ENCODE results near the gene WDR33.

Gene WDR33

DNA sequence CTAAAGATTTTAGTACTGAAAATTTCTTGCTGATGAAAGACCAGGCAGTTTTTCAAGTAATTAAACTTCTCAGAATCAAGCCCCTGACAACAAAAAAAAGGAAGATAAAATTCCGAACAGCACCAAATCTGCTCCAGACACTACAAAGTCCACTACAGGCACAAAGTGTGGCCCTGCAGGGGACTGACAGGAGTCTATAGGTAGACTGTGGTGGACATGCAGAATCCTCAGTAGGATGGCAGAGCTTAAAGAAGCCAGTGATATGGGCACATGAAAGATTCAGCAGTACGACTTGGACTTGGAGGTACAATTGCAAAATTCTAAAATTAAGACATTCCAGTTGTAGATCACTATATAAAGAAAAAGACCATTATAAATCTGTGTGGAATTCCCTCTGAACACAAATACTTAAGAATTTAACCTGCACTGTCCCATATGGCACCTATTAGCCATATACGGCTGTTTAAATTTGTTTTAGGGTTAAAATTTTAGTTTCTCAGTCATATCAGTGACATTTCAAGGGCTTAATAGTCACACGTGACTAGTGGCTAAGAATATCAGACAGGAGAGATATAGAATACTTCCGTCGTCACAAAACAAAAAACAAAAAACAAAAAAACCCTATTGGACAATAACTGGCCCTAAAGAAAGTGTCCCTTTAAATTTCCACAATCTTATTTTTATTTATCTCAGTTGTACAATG is 77.7 kb downstream of the WDR33 start:
- Histone ChIP-seq H3K79me2 (ENCODE audit: insufficient read depth, low read length) (no peaks in the 10 kb centered on the region), H3K4me2 (ENCODE audit: low read length) (no peak overlapping the region), H3K36me3 (ENCODE audit: insufficient read depth, low read length) (peaks cover 31% of the 10 kb centered on the region), H3K4me3 (ENCODE audit: low read depth, low read length, poor library complexity, severe bottlenecking) (no peak overlapping the region), H3K27me3 (ENCODE audit: insufficient read depth, low read length) (no peaks in the 10 kb centered on the region), H3K9me3 (ENCODE audit: low read length) (no peaks in the 10 kb centered on the region), H3K9ac (ENCODE audit: low read length) (no peak overlapping the region), H2AFZ (ENCODE audit: low read length) (no peak overlapping the region), H3K9me2 (ENCODE audit: low read depth, low read length) (no peaks in the 10 kb centered on the region), H4K20me1 (ENCODE audit: insufficient read depth, low read length) (no peaks in the 10 kb centered on the region), H3K27ac (ENCODE audit: low read depth, low read length, poor library complexity, severe bottlenecking) (no peak overlapping the region), H3F3A (ENCODE audit: insufficient read depth, low read length) (no peaks in the 10 kb centered on the region), H3K4me1 (ENCODE audit: insufficient read depth, low read length, severe bottlenecking) (no peaks in the 10 kb centered on the region)
- TF ChIP-seq EZH2 (IDR thresholded peaks at IDR 0.05; ENCODE audit: borderline replicate concordance, low read length) = no peak

GRCh38 chr2:127726158-127726880 is 84.7 kb downstream of the WDR33 start:
- no peaks in the 10 kb centered on the region for H3K27me3 ChIP-seq (ENCODE audit: insufficient read depth, low read length)
- H3K9me3 ChIP-seq (ENCODE audit: low read length) = no peaks in the 10 kb centered on the region
- TF ChIP-seq EZH2 (IDR thresholded peaks at IDR 0.05; ENCODE audit: borderline replicate concordance, low read length) = no peak
- TF ChIP-seq, protein P1, sequence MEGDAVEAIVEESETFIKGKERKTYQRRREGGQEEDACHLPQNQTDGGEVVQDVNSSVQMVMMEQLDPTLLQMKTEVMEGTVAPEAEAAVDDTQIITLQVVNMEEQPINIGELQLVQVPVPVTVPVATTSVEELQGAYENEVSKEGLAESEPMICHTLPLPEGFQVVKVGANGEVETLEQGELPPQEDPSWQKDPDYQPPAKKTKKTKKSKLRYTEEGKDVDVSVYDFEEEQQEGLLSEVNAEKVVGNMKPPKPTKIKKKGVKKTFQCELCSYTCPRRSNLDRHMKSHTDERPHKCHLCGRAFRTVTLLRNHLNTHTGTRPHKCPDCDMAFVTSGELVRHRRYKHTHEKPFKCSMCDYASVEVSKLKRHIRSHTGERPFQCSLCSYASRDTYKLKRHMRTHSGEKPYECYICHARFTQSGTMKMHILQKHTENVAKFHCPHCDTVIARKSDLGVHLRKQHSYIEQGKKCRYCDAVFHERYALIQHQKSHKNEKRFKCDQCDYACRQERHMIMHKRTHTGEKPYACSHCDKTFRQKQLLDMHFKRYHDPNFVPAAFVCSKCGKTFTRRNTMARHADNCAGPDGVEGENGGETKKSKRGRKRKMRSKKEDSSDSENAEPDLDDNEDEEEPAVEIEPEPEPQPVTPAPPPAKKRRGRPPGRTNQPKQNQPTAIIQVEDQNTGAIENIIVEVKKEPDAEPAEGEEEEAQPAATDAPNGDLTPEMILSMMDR (IDR thresholded peaks at IDR 0.05; ENCODE audit: low read length) = no peak
- H3K79me2 ChIP-seq (ENCODE audit: insufficient read depth, low read length) = no peaks in the 10 kb centered on the region
- H3K4me3 ChIP-seq (ENCODE audit: low read depth, low read length, poor library complexity, severe bottlenecking) = no peak overlapping the region
- no peaks in the 10 kb centered on the region for H3F3A ChIP-seq (ENCODE audit: insufficient read depth, low read length)
- H3K4me2 ChIP-seq (ENCODE audit: low read length) = no peak overlapping the region
- peaks cover 41% of the 10 kb centered on the region for H3K36me3 ChIP-seq (ENCODE audit: insufficient read depth, low read length)
- no peaks in the 10 kb centered on the region for H4K20me1 ChIP-seq (ENCODE audit: insufficient read depth, low read length)
- H3K27ac ChIP-seq (ENCODE audit: low read depth, low read length, poor library complexity, severe bottlenecking) = no peak overlapping the region
- no peak overlapping the region for H3K9ac ChIP-seq (ENCODE audit: low read length)
- no peaks in the 10 kb centered on the region for H3K4me1 ChIP-seq (ENCODE audit: insufficient read depth, low read length, severe bottlenecking)
- H2AFZ ChIP-seq (ENCODE audit: low read length) = no peak overlapping the region
- H3K9me2 ChIP-seq (ENCODE audit: low read depth, low read length) = no peaks in the 10 kb centered on the region

GRCh38 chr2:127722807-127723206 is 88.2 kb downstream of the WDR33 start:
- H3K9ac ChIP-seq (ENCODE audit: low read length) = no peak overlapping the region
- H4K20me1 ChIP-seq (ENCODE audit: insufficient read depth, low read length) = no peaks in the 10 kb centered on the region
- no peak overlapping the region for H2AFZ ChIP-seq (ENCODE audit: low read length)
- H3K4me3 ChIP-seq (ENCODE audit: low read depth, low read length, poor library complexity, severe bottlenecking) = no peak overlapping the region
- H3K36me3 ChIP-seq (ENCODE audit: insufficient read depth, low read length) = peaks cover 76% of the 10 kb centered on the region
- H3K9me3 ChIP-seq (ENCODE audit: low read length) = no peaks in the 10 kb centered on the region
- no peaks in the 10 kb centered on the region for H3K9me2 ChIP-seq (ENCODE audit: low read depth, low read length)
- no peak overlapping the region for H3K27ac ChIP-seq (ENCODE audit: low read depth, low read length, poor library complexity, severe bottlenecking)
- no peaks in the 10 kb centered on the region for H3K4me1 ChIP-seq (ENCODE audit: insufficient read depth, low read length, severe bottlenecking)
- H3K27me3 ChIP-seq (ENCODE audit: insufficient read depth, low read length) = no peaks in the 10 kb centered on the region
- no peak overlapping the region for H3K4me2 ChIP-seq (ENCODE audit: low read length)
- no peaks in the 10 kb centered on the region for H3K79me2 ChIP-seq (ENCODE audit: insufficient read depth, low read length)
- TF ChIP-seq EZH2 (IDR thresholded peaks at IDR 0.05; ENCODE audit: borderline replicate concordance, low read length) = no peak
- TF ChIP-seq, protein P1 (IDR thresholded peaks at IDR 0.05; ENCODE audit: low read length) = no peak
- no peaks in the 10 kb centered on the region for H3F3A ChIP-seq (ENCODE audit: insufficient read depth, low read length)

Data from OCI-LY1 (cell line).